OCI-LY3 (cell line): ENCODE data around the gene DPP6.

Experiments used
- EZH2phosphoT487 ChIP-seq: fragments of 200-600 bp; shearing (Covaris generic); IDR thresholded peaks from 2 replicates; pipeline ENCODE4 v1.6.1; 2018; ENCODE audit warnings: antibody characterized with exemption, mixed run types, low read depth
- TF ChIP-seq, protein P1 (sequence below): fragments of 200-600, 300-600 bp; sonication (generic); IDR thresholded peaks from 2 replicates; pipeline ENCODE4 v1.5.1; 2014; ENCODE audit warnings: antibody characterized with exemption, low read length, low read depth

DNA sequence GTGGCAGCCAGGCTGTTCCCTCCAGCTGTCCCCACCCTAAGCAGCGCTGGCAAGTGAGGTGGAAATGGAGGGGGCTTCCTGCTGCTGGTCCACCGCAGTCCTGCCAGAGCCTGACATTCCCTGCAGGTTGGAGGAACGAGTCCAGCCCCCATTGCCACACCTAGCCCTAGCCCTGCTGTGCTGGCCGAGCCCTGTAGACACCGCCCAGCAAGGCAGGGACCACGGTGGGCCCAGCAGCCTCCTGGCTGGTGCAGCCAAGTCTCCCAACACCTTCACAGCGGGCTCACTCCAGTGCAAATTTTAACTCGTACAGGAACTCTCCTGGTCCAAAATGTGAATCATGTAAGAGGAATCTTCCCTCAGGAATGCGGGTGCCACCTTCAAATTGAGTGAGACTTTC lies 834.4 kb downstream of the DPP6 start:
- TF ChIP-seq, protein P1, sequence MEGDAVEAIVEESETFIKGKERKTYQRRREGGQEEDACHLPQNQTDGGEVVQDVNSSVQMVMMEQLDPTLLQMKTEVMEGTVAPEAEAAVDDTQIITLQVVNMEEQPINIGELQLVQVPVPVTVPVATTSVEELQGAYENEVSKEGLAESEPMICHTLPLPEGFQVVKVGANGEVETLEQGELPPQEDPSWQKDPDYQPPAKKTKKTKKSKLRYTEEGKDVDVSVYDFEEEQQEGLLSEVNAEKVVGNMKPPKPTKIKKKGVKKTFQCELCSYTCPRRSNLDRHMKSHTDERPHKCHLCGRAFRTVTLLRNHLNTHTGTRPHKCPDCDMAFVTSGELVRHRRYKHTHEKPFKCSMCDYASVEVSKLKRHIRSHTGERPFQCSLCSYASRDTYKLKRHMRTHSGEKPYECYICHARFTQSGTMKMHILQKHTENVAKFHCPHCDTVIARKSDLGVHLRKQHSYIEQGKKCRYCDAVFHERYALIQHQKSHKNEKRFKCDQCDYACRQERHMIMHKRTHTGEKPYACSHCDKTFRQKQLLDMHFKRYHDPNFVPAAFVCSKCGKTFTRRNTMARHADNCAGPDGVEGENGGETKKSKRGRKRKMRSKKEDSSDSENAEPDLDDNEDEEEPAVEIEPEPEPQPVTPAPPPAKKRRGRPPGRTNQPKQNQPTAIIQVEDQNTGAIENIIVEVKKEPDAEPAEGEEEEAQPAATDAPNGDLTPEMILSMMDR: no peak
- TF ChIP-seq EZH2phosphoT487: no peak
